ENCODE data around the gene KCNIP4.

- TF ChIP-seq POLR2A (IDR thresholded peaks at IDR 0.05) (no peak), CTCF (IDR thresholded peaks at IDR 0.05) (no peak)
Measured at GRCh38 chr4:20711335-20711734, 1237.2 kb downstream of the KCNIP4 start.
